OCI-LY7 (cell line): ENCODE results near the gene LYRM1.

Experiments used
- CTCF ChIP-seq: fragments of 200-600 bp; sonication (generic); conservative IDR thresholded peaks from 2 replicates; pipeline ENCODE4 v1.5.1; 2014; ENCODE audit warnings: mild to moderate bottlenecking, antibody characterized with exemption, low read length, moderate library complexity, mixed read lengths
- EZH2phosphoT487 ChIP-seq: fragments of 200-600 bp; sonication (generic); IDR thresholded peaks from 2 replicates; pipeline ENCODE4 v1.6.1; 2018; ENCODE audit warnings: low read depth, borderline replicate concordance, mild to moderate bottlenecking, mixed run types, antibody characterized with exemption, low read length, moderate library complexity, mixed read lengths

GRCh38 chr16:20879175-20880040, 21.2 kb upstream of the LYRM1 start:
- TF ChIP-seq CTCF (no peak), EZH2phosphoT487 (no peak)
